HG03280 (cell line): ENCODE data around the gene FNDC3B.

ENCODE experiments used
- ATAC-seq: cut with Tn5 transposase; IDR thresholded peaks from one replicate; pipeline ENCODE4 v1.9.1; 2021; ENCODE audit warnings: mild to moderate bottlenecking, moderate library complexity; ENCODE audit not compliant: unreplicated experiment

Gene FNDC3B

GRCh38 chr3:172204716-172205115, 165.3 kb downstream of the FNDC3B start:
- no peak for ATAC-seq

- no peak for ATAC-seq
Observed at GRCh38 chr3:172208586-172209332, 169.4 kb downstream of the FNDC3B start.

- no peak for ATAC-seq
Observed at GRCh38 chr3:172209333-172210321, 170.2 kb downstream of the FNDC3B start.

GRCh38 chr3:172210355-172210754, 171.0 kb downstream of the FNDC3B start:
- no peak for ATAC-seq

GRCh38 chr3:172211123-172211522, 171.7 kb downstream of the FNDC3B start:
- ATAC-seq: no peak

- ATAC-seq: peak; percentile 52
Observed at GRCh38 chr3:172213200-172213599, 173.8 kb downstream of the FNDC3B start.

- ATAC-seq: no peak
Observed at GRCh38 chr3:172213904-172214303, 174.5 kb downstream of the FNDC3B start.

GRCh38 chr3:172216267-172216666, 176.9 kb downstream of the FNDC3B start:
- no peak for ATAC-seq

GRCh38 chr3:172216911-172217310, 177.5 kb downstream of the FNDC3B start:
- ATAC-seq: no peak

- no peak for ATAC-seq
Observed at GRCh38 chr3:172217877-172218276, 178.5 kb downstream of the FNDC3B start.

- no peak for ATAC-seq
Observed at GRCh38 chr3:172218350-172219323, 179.3 kb downstream of the FNDC3B start.

- ATAC-seq: no peak
Observed at GRCh38 chr3:172219750-172220149, 180.4 kb downstream of the FNDC3B start.

GRCh38 chr3:172221547-172221946, 182.2 kb downstream of the FNDC3B start:
- ATAC-seq: no peak

- ATAC-seq: no peak
Observed at GRCh38 chr3:172222478-172223071, 183.2 kb downstream of the FNDC3B start.

GRCh38 chr3:172223870-172224269, 184.5 kb downstream of the FNDC3B start:
- no peak for ATAC-seq

- no peak for ATAC-seq
Observed at GRCh38 chr3:172224560-172225214, 185.3 kb downstream of the FNDC3B start.

GRCh38 chr3:172225215-172225707, 185.9 kb downstream of the FNDC3B start:
- no peak for ATAC-seq

GRCh38 chr3:172226831-172227230, 187.5 kb downstream of the FNDC3B start:
- ATAC-seq: no peak

GRCh38 chr3:172227340-172228035, 188.1 kb downstream of the FNDC3B start:
- ATAC-seq: no peak
